CMK (cell line): Measurements from ENCODE around the gene AIRE.

Source experiments
- DNase-seq: peaks from one replicate; pipeline ENCODE4 v3.0.0-alpha.2; 2010; ENCODE audit warnings: low read depth

AIRE gene

GRCh38 chr21:44305691-44306090 lies 20.0 kb downstream of the AIRE start:
- no peak for DNase-seq

GRCh38 chr21:44306936-44307704 lies 21.4 kb downstream of the AIRE start:
- DNase-seq: no peak

- DNase-seq: no peak
Observed at GRCh38 chr21:44310628-44311507, 25.2 kb downstream of the AIRE start.

GRCh38 chr21:44312089-44312488 lies 26.4 kb downstream of the AIRE start:
- DNase-seq: no peak

- no peak for DNase-seq
Observed at GRCh38 chr21:44312716-44313115, 27.0 kb downstream of the AIRE start.

GRCh38 chr21:44313451-44313850 lies 27.8 kb downstream of the AIRE start:
- DNase-seq: no peak

- no peak for DNase-seq
Observed at GRCh38 chr21:44314128-44314527, 28.5 kb downstream of the AIRE start.

- DNase-seq: no peak
Observed at GRCh38 chr21:44314561-44314960, 28.9 kb downstream of the AIRE start.

GRCh38 chr21:44315691-44316203 lies 30.1 kb downstream of the AIRE start:
- no peak for DNase-seq

- no peak for DNase-seq
Observed at GRCh38 chr21:44316277-44316900, 30.7 kb downstream of the AIRE start.

- no peak for DNase-seq
Observed at GRCh38 chr21:44317241-44317782, 31.6 kb downstream of the AIRE start.

GRCh38 chr21:44317871-44318270 lies 32.2 kb downstream of the AIRE start:
- no peak for DNase-seq

GRCh38 chr21:44318489-44319285 lies 33.0 kb downstream of the AIRE start:
- DNase-seq: no peak

GRCh38 chr21:44319407-44320065 lies 33.9 kb downstream of the AIRE start:
- DNase-seq: no peak

- no peak for DNase-seq
Observed at GRCh38 chr21:44320847-44321246, 35.2 kb downstream of the AIRE start.

- no peak for DNase-seq
Observed at GRCh38 chr21:44321846-44322450, 36.3 kb downstream of the AIRE start.

- no peak for DNase-seq
Observed at GRCh38 chr21:44322621-44323325, 37.1 kb downstream of the AIRE start.

- DNase-seq: no peak
Observed at GRCh38 chr21:44323591-44323990, 37.9 kb downstream of the AIRE start.

GRCh38 chr21:44324106-44324853 lies 38.6 kb downstream of the AIRE start:
- DNase-seq: no peak
